Vagina (tissue), 2 donors: ENCODE data around the gene YWHAG. TPM values are rescaled to one million over a fixed set of nuclear protein-coding genes. Genes with fewer than 3 reads are reported as not detected.
"Not testable (repeated sequence)": the region's sequence is repeated elsewhere in the genome, so short reads cannot be mapped to it uniquely, and the experiment has no call there.

Experiments
- DNase-seq, 2 donors: peaks; one replicate each; pipeline ENCODE4 v3.0.0-alpha.2; 2017; ENCODE audit errors: extremely low spot score in 2 of 2
- H3K27ac ChIP-seq: fragments of 200-600 bp; sonication (generic); one replicate; pipeline ENCODE4 v1.5.1; 2019
- H3K27me3 ChIP-seq: fragments of 200-600 bp; sonication (generic); one replicate; pipeline ENCODE4 v1.5.1; 2019
- H3K36me3 ChIP-seq, 2 donors: fragments of 200-600 bp; sonication (generic); one replicate each; pipeline ENCODE4 v1.5.1; 2017 to 2019
- H3K4me1 ChIP-seq: fragments of 200-600 bp; sonication (generic); one replicate; pipeline ENCODE4 v1.5.1; 2019
- H3K4me3 ChIP-seq, 2 donors: fragments of 200-600 bp; sonication (generic); 1 replicate in 1 of 2; 2 replicates in 1 of 2; pipeline ENCODE4 v1.5.1; 2016 to 2019
- H3K9me3 ChIP-seq: fragments of 200-600 bp; sonication (generic); one replicate; pipeline ENCODE4 v1.5.1; 2019
- CTCF ChIP-seq, 3 experiments: fragments of 450-650 bp in 2 of 3; fragments of 200-600 bp in 1 of 3; sonication (generic) in 1 of 3; IDR thresholded peaks; one replicate each; pipeline ENCODE4 v1.5.1; 2017 to 2019; ENCODE audit warnings: antibody characterized with exemption in 3 of 3, mild to moderate bottlenecking in 2 of 3, moderate library complexity in 2 of 3
- POLR2A ChIP-seq, 2 donors: fragments of 450-650 bp; IDR thresholded peaks; one replicate each; pipeline ENCODE4 v1.6.1; 2017; ENCODE audit warnings: antibody characterized with exemption in 2 of 2, mild to moderate bottlenecking in 2 of 2, moderate library complexity in 2 of 2
- POLR2AphosphoS5 ChIP-seq, 2 donors: sonication (generic); formaldehyde crosslinking; IDR thresholded peaks; one replicate each; pipeline ENCODE4 v1.9.0; 2017; ENCODE audit warnings: antibody characterized with exemption in 2 of 2, mild to moderate bottlenecking in 2 of 2, low read depth in 1 of 2; ENCODE audit not compliant: insufficient read depth in 1 of 2
- intact Hi-C: fragments of 100-400 bp; cut with DNase I; formaldehyde crosslinking; loops from one replicate; pipeline ENCODE4 v1.15.1; 2023
- total RNA-seq: library from RNA; depleted of rRNA; stranded (reverse); fragments of >200 nt; gene quantifications from one replicate; pipeline ENCODE4 v1.2.3, GENCODE V29; 2016

The YWHAG gene
- total RNA-seq, 1 donor from 2014 or later, result 73.2 TPM

- peaks cover 75% of the 10 kb centered on the region for H3K4me1 ChIP-seq
- no peak overlapping the region for H3K4me3 ChIP-seq
- TF ChIP-seq POLR2AphosphoS5 (IDR thresholded peaks at IDR 0.05; ENCODE audit: insufficient read depth in 1 of 2, low read depth in 1 of 2), result no peak
- no peak for TF ChIP-seq POLR2A (IDR thresholded peaks at IDR 0.05)
- TF ChIP-seq CTCF (IDR thresholded peaks at IDR 0.05), result no peak
- no peak for DNase-seq
- H3K27ac ChIP-seq, result no peak overlapping the region
- H3K36me3 ChIP-seq, result peaks cover 0 to 4% of the 10 kb centered on the region in 2 donors
- intact Hi-C loops, result no loop called here
- no peaks in the 10 kb centered on the region for H3K9me3 ChIP-seq
- H3K27me3 ChIP-seq, result no peaks in the 10 kb centered on the region
Observed at GRCh38 chr7:76338298-76339084, 20.3 kb downstream of the YWHAG start.

DNA sequence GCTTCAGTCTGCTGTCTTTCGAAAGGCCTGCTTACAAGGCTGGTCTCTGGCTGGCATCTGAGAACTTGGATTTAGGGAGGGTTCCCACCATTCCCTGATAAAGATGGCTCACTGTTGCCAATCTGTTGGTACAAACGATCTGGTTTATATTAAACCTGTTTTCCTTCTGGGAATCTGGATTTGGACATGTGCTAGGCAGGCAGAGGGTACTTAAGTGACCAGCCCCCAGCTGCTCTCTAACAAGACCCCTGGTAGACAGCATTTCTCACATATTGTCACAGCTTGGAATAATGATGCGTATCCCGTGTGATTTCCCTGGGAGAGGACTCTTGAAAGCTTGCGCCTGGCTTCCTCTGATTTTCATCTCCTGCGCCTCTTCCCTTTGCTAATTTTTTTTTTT lies 21.6 kb downstream of the YWHAG start:
- Histone ChIP-seq H3K4me1 (peaks cover 77% of the 10 kb centered on the region), H3K36me3 (no peaks in the 10 kb centered on the region), H3K9me3 (no peaks in the 10 kb centered on the region), H3K27me3 (no peaks in the 10 kb centered on the region), H3K27ac (no peak overlapping the region), H3K4me3 (no peak overlapping the region)
- intact Hi-C loops, result no loop called here
- DNase-seq, result no peak
- TF ChIP-seq CTCF (IDR thresholded peaks at IDR 0.05), result no peak
- no peak for TF ChIP-seq POLR2AphosphoS5 (IDR thresholded peaks at IDR 0.05; ENCODE audit: insufficient read depth in 1 of 2, low read depth in 1 of 2)
- TF ChIP-seq POLR2A (IDR thresholded peaks at IDR 0.05), result no peak

- H3K4me3 ChIP-seq, result no peak overlapping the region
Observed at GRCh38 chr7:76336094-76336493, 22.7 kb downstream of the YWHAG start.

GRCh38 chr7:76335417-76335816 lies 23.4 kb downstream of the YWHAG start:
- H3K4me3 ChIP-seq, H3K27ac ChIP-seq, H3K36me3 ChIP-seq, H3K27me3 ChIP-seq, intact Hi-C loops, DNase-seq, H3K9me3 ChIP-seq: not testable (repeated sequence)
- peaks cover 74% of the 10 kb centered on the region for H3K4me1 ChIP-seq

More at GRCh38 chr7:76336094-76336493, 22.7 kb downstream of the YWHAG start:
- no peak for TF ChIP-seq POLR2AphosphoS5 (IDR thresholded peaks at IDR 0.05; ENCODE audit: insufficient read depth in 1 of 2, low read depth in 1 of 2)
- TF ChIP-seq POLR2A (IDR thresholded peaks at IDR 0.05), result no peak
- TF ChIP-seq CTCF (IDR thresholded peaks at IDR 0.05), result no peak
- DNase-seq, result no peak
- H3K36me3 ChIP-seq, result no peaks in the 10 kb centered on the region
- peaks cover 74% of the 10 kb centered on the region for H3K4me1 ChIP-seq
- H3K27me3 ChIP-seq, result no peaks in the 10 kb centered on the region
- no peak overlapping the region for H3K27ac ChIP-seq
- no peaks in the 10 kb centered on the region for H3K9me3 ChIP-seq
- intact Hi-C loops, result no loop called here

DNA sequence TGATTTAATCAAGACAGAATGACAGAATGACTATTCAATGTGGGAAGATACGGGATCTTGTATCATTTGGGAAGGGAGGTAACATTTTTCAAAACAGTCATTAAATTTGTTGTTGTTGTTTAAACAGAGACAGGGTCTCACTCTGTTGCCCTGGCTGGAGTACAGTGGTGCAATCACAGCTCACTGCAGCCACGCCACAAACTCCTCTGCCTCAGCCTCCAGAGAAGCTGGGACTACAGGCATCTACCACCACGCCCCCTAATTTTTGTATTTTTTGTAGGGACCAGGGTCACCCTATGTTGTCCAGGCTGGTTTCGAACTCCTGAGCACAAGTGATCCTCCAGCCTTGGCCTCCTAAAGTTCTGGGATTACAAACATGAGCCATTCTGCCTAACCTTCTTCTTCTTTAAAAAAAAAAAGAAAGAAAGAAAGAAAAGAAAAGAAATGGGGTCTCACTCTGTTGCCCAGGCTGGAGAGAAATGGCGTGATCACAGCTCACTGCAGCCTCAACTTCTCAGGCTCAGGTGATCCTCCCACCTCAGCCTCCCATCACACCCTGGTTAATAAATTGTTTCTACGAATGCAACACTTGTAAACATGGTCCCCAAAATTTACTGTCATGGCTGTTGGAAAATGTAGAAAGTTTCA lies 24.3 kb downstream of the YWHAG start:
- Histone ChIP-seq H3K27me3 (no peaks in the 10 kb centered on the region), H3K4me3 (no peak overlapping the region), H3K36me3 (peaks cover 0 to 5% of the 10 kb centered on the region in 2 donors), H3K9me3 (no peaks in the 10 kb centered on the region), H3K4me1 (peaks cover 65% of the 10 kb centered on the region), H3K27ac (no peak overlapping the region)
- no peak for DNase-seq
- no peak for TF ChIP-seq POLR2A (IDR thresholded peaks at IDR 0.05)
- no peak for TF ChIP-seq CTCF (IDR thresholded peaks at IDR 0.05)
- no peak for TF ChIP-seq POLR2AphosphoS5 (IDR thresholded peaks at IDR 0.05; ENCODE audit: insufficient read depth in 1 of 2, low read depth in 1 of 2)
- intact Hi-C loops, result no loop called here
